Measurements from ENCODE around the gene LRRC8A.

LRRC8A gene

DNA sequence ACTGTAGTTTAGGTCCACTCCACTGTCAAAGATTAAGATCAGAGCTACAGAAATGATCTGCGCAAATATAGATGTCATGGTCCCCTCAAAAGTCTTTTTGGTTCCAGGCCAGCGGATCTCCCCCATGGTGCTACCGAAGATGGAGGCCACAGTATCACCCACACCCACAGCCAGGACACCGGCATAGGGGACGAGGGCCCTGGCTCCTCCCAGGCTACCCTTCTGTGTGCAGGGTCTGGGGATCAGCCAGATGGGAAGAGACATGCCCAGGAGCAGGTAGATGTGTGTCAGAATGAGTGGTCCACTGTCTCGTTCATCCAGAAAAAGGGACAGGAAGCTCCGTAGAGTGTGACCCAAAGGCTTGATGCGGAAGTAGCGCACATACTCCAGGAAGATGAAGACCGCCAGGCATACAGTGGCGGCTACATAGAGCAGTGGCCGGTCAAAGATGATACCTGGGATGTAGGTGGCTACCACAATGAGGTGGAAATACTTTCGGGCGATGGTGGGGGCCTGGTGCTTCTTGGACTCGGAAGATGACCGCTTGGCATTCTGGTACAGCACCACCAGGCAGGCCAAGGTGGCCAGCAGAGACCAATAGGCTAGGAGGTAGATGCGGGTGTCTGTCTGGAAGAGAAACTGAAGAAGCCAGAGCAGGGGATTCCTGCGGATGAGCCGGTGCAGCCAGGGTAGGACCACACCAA is 64.0 kb downstream of the LRRC8A start:
- Histone ChIP-seq H3K9me3 (replicated peaks in 1 of 2; ENCODE audit: control insufficient read depth in 2 of 2, insufficient read depth in 1 of 2, low read depth in 1 of 2, low read length in 2 of 2) (no peaks in the 10 kb centered on the region), H4K91ac (ENCODE audit: low read depth, low read length, poor library complexity) (no peak overlapping the region), H3K23ac (ENCODE audit: low read depth, low read length, poor library complexity) (peak overlapping the region; percentile 3), H3K4ac (ENCODE audit: low read length) (no peak overlapping the region), H2BK12ac (ENCODE audit: low read length) (no peak overlapping the region), H2AFZ (ENCODE audit: low read length) (no peak overlapping the region), H3K18ac (ENCODE audit: low read length) (no peak overlapping the region), H3K9ac (ENCODE audit: low read depth, low read length, poor library complexity) (no peak overlapping the region), H3K36me3 (replicated peaks in 1 of 2; ENCODE audit: control insufficient read depth in 2 of 2, insufficient read depth in 2 of 2, low read length in 2 of 2) (peaks cover 14 to 29% of the 10 kb centered on the region in 2 donors), H2BK120ac (ENCODE audit: low read depth, low read length) (no peak overlapping the region), H3K27me3 (ENCODE audit: control insufficient read depth in 3 of 3, insufficient read depth in 3 of 3, low read depth in 1 of 3, low read length in 3 of 3) (no peaks in the 10 kb centered on the region), H3K4me3 (ENCODE audit: low read length in 2 of 2) (peak overlapping the region in 1 of 2 donors; percentile 99), H3K4me2 (ENCODE audit: insufficient read depth, low read length, poor library complexity, severe bottlenecking) (no peak overlapping the region), H3K14ac (ENCODE audit: low read length) (no peak overlapping the region), H3K79me1 (ENCODE audit: low read depth, low read length) (peaks cover 19% of the 10 kb centered on the region), H4K8ac (ENCODE audit: low read depth, low read length) (no peak overlapping the region), H3K4me1 (ENCODE audit: control insufficient read depth in 2 of 2, insufficient read depth in 1 of 2, low read depth in 1 of 2, low read length in 2 of 2) (peaks cover 3 to 8% of the 10 kb centered on the region in 2 donors), H2AK5ac (ENCODE audit: low read depth, low read length) (peak overlapping the region; percentile 10), H3K27ac (replicated peaks; ENCODE audit: low read length) (no peak overlapping the region), H2BK5ac (ENCODE audit: low read length) (no peak overlapping the region), H2BK15ac (ENCODE audit: low read length) (no peak overlapping the region)
- DNase-seq (ENCODE audit: low spot score): no peak
- WGBS, 2 donors (ENCODE audit: extremely low coverage in 2 of 2, insufficient read length in 2 of 2, insufficient replicate concordance in 1 of 2): no CpG with 5 or more reads among the region's 19 CpGs

DNA sequence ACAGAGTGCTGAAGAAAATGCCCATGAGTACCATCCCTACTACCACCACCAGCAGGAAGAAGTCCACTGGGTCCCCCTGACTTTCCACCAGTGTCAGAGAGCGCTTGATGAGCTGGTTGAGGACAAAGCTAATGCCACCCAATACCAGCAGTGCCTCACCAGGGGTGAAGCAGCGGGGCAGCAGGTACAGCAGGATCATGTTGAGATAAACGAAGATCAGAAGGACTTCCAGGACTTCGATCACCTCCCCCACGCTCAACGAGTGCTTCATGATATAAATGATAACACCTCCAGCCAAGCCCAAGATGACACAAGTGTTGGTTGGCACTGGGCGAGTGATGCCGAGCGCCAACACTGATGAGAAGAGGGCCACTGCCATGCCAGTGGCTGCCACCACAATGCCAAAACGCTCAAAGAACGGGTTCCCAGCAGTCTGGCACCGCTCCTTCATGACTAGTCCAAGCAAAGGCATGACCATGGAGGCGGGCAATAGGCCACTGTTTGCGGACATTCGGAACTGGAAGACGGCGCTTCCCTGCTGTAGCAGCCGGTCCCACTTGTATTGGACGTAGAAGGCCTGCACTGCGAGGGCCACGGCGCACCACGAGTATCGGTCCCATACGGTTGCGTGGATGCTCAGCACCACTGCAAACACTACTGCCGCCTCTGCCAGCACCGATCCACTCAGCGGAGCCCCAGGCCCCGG is 64.8 kb downstream of the LRRC8A start:
- H4K8ac ChIP-seq (ENCODE audit: low read depth, low read length): peak overlapping the region; percentile 1
- H3K14ac ChIP-seq (ENCODE audit: low read length): peak overlapping the region; percentile 99
- H2AK5ac ChIP-seq (ENCODE audit: low read depth, low read length): peak overlapping the region; percentile 61
- no peaks in the 10 kb centered on the region for H3K9me3 ChIP-seq (replicated peaks in 1 of 2; ENCODE audit: control insufficient read depth in 2 of 2, insufficient read depth in 1 of 2, low read depth in 1 of 2, low read length in 2 of 2)
- peak overlapping the region; percentile 99 for H3K9ac ChIP-seq (ENCODE audit: low read depth, low read length, poor library complexity)
- H3K27me3 ChIP-seq (ENCODE audit: control insufficient read depth in 3 of 3, insufficient read depth in 3 of 3, low read depth in 1 of 3, low read length in 3 of 3): no peaks in the 10 kb centered on the region
- H3K23ac ChIP-seq (ENCODE audit: low read depth, low read length, poor library complexity): peak overlapping the region; percentile 100
- WGBS, 2 donors (ENCODE audit: extremely low coverage in 2 of 2, insufficient read length in 2 of 2, insufficient replicate concordance in 1 of 2): no CpG with 5 or more reads among the region's 30 CpGs
- H2AFZ ChIP-seq (ENCODE audit: low read length): peak overlapping the region; percentile 100
- DNase-seq (ENCODE audit: low spot score): no peak
- H3K4me2 ChIP-seq (ENCODE audit: insufficient read depth, low read length, poor library complexity, severe bottlenecking): peak overlapping the region; percentile 89
- peak overlapping the region; percentile 93 to 99 for H3K4me3 ChIP-seq (ENCODE audit: low read length in 2 of 2)
- H2BK5ac ChIP-seq (ENCODE audit: low read length): peak overlapping the region; percentile 98
- peak overlapping the region; percentile 98 for H3K18ac ChIP-seq (ENCODE audit: low read length)
- peaks cover 3 to 5% of the 10 kb centered on the region in 2 donors for H3K4me1 ChIP-seq (ENCODE audit: control insufficient read depth in 2 of 2, insufficient read depth in 1 of 2, low read depth in 1 of 2, low read length in 2 of 2)
- H2BK15ac ChIP-seq (ENCODE audit: low read length): peak overlapping the region; percentile 7
- peak overlapping the region; percentile 54 for H3K27ac ChIP-seq (replicated peaks; ENCODE audit: low read length)
- peak overlapping the region; percentile 87 for H2BK120ac ChIP-seq (ENCODE audit: low read depth, low read length)
- H3K79me1 ChIP-seq (ENCODE audit: low read depth, low read length): peaks cover 19% of the 10 kb centered on the region
- no peak overlapping the region for H2BK12ac ChIP-seq (ENCODE audit: low read length)
- H3K4ac ChIP-seq (ENCODE audit: low read length): no peak overlapping the region
- peaks cover 15 to 35% of the 10 kb centered on the region in 2 donors for H3K36me3 ChIP-seq (replicated peaks in 1 of 2; ENCODE audit: control insufficient read depth in 2 of 2, insufficient read depth in 2 of 2, low read length in 2 of 2)
- H4K91ac ChIP-seq (ENCODE audit: low read depth, low read length, poor library complexity): no peak overlapping the region

DNA sequence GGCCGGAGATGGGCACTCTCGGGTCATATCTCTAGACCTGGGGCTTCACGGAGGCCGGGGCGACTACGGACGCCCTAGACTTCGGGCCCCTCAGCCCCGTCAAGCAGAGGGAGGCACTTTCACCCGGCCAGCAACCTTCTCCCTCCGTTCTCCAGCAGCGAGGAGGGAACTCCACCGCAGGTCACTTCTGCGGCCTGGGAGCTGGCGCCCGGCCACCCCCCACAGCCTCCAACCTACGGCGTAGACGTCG is 65.3 kb downstream of the LRRC8A start:
- no peak for DNase-seq (ENCODE audit: low spot score)
- H2BK120ac ChIP-seq (ENCODE audit: low read depth, low read length): peak overlapping the region; percentile 87

More for the DNA sequence above, 65.3 kb downstream of the LRRC8A start:
- H2BK15ac ChIP-seq (ENCODE audit: low read length): peak overlapping the region; percentile 7
- peak overlapping the region; percentile 98 for H3K18ac ChIP-seq (ENCODE audit: low read length)
- H2AK5ac ChIP-seq (ENCODE audit: low read depth, low read length): peak overlapping the region; percentile 61
- H3K9ac ChIP-seq (ENCODE audit: low read depth, low read length, poor library complexity): peak overlapping the region; percentile 99
- peak overlapping the region; percentile 93 to 99 for H3K4me3 ChIP-seq (ENCODE audit: low read length in 2 of 2)
- WGBS, 2 donors (ENCODE audit: extremely low coverage in 2 of 2, insufficient read length in 2 of 2, insufficient replicate concordance in 1 of 2): no CpG with 5 or more reads among the region's 20 CpGs
- peak overlapping the region; percentile 100 for H3K23ac ChIP-seq (ENCODE audit: low read depth, low read length, poor library complexity)
- H2BK12ac ChIP-seq (ENCODE audit: low read length): no peak overlapping the region
- H2AFZ ChIP-seq (ENCODE audit: low read length): peak overlapping the region; percentile 100
- no peaks in the 10 kb centered on the region for H3K27me3 ChIP-seq (ENCODE audit: control insufficient read depth in 3 of 3, insufficient read depth in 3 of 3, low read depth in 1 of 3, low read length in 3 of 3)
- peak overlapping the region; percentile 89 for H3K4me2 ChIP-seq (ENCODE audit: insufficient read depth, low read length, poor library complexity, severe bottlenecking)
- peak overlapping the region; percentile 99 for H3K14ac ChIP-seq (ENCODE audit: low read length)
- H4K91ac ChIP-seq (ENCODE audit: low read depth, low read length, poor library complexity): no peak overlapping the region
- no peak overlapping the region for H3K4ac ChIP-seq (ENCODE audit: low read length)
- H3K36me3 ChIP-seq (replicated peaks in 1 of 2; ENCODE audit: control insufficient read depth in 2 of 2, insufficient read depth in 2 of 2, low read length in 2 of 2): peaks cover 18 to 39% of the 10 kb centered on the region in 2 donors
- peaks cover 3 to 5% of the 10 kb centered on the region in 2 donors for H3K4me1 ChIP-seq (ENCODE audit: control insufficient read depth in 2 of 2, insufficient read depth in 1 of 2, low read depth in 1 of 2, low read length in 2 of 2)
- no peaks in the 10 kb centered on the region for H3K9me3 ChIP-seq (replicated peaks in 1 of 2; ENCODE audit: control insufficient read depth in 2 of 2, insufficient read depth in 1 of 2, low read depth in 1 of 2, low read length in 2 of 2)
- peak overlapping the region; percentile 1 for H4K8ac ChIP-seq (ENCODE audit: low read depth, low read length)
- peak overlapping the region; percentile 98 for H2BK5ac ChIP-seq (ENCODE audit: low read length)
- H3K79me1 ChIP-seq (ENCODE audit: low read depth, low read length): peaks cover 19% of the 10 kb centered on the region
- peak overlapping the region; percentile 54 for H3K27ac ChIP-seq (replicated peaks; ENCODE audit: low read length)

Data from neuronal stem cell (in vitro differentiated cells).